Upper lobe of right lung (tissue), 1 donor: Measurements from ENCODE around the gene ACYP2. TPM values are rescaled to one million over a fixed set of nuclear protein-coding genes. Genes with fewer than 3 reads are reported as not detected.

Experiments used
- ATAC-seq: fragments of 200-7000 bp; cut with Tn5 transposase; one replicate; pipeline ENCODE4 v1.9.1; 2020; ENCODE audit warnings: mild to moderate bottlenecking, moderate library complexity
- DNase-seq: peaks from one replicate; pipeline ENCODE4 v3.0.0-alpha.2; 2020
- H3K27ac ChIP-seq: fragments of 200-600 bp; one replicate; pipeline ENCODE4 v1.8.0; 2022
- H3K27me3 ChIP-seq: fragments of 200-600 bp; one replicate; pipeline ENCODE4 v1.8.0; 2022; ENCODE audit warnings: mild to moderate bottlenecking
- H3K36me3 ChIP-seq: fragments of 200-600 bp; one replicate; pipeline ENCODE4 v1.8.0; 2022
- H3K4me1 ChIP-seq: fragments of 200-600 bp; one replicate; pipeline ENCODE4 v1.8.0; 2022
- H3K4me3 ChIP-seq: fragments of 200-600 bp; one replicate; pipeline ENCODE4 v1.8.0; 2022; ENCODE audit warnings: mild to moderate bottlenecking
- H3K9me3 ChIP-seq: fragments of 200-600 bp; one replicate; pipeline ENCODE4 v1.8.0; 2022
- CTCF ChIP-seq: fragments of 200-600 bp; IDR thresholded peaks from one replicate; pipeline ENCODE4 v1.8.0; 2022; ENCODE audit warnings: antibody characterized with exemption
- intact Hi-C: fragments of 100-400 bp; cut with DNase I; formaldehyde crosslinking; loops from one replicate; pipeline ENCODE4 v1.11.0; 2022
- total RNA-seq: library from RNA; stranded (reverse); fragmentation: NEBNext Ultra II Directional; extraction: Animal tissue kit (Norgen Biotek cat#: 25700); gene quantifications from one replicate; pipeline ENCODE4 v1.2.1, GENCODE V29; 2021
- donor health status: DM: no; HTN: yes; CAD: no; lungs with severe emphysema.

The ACYP2 gene
- total RNA-seq, 1 donor from 2014 or later = 14.0 TPM

DNA sequence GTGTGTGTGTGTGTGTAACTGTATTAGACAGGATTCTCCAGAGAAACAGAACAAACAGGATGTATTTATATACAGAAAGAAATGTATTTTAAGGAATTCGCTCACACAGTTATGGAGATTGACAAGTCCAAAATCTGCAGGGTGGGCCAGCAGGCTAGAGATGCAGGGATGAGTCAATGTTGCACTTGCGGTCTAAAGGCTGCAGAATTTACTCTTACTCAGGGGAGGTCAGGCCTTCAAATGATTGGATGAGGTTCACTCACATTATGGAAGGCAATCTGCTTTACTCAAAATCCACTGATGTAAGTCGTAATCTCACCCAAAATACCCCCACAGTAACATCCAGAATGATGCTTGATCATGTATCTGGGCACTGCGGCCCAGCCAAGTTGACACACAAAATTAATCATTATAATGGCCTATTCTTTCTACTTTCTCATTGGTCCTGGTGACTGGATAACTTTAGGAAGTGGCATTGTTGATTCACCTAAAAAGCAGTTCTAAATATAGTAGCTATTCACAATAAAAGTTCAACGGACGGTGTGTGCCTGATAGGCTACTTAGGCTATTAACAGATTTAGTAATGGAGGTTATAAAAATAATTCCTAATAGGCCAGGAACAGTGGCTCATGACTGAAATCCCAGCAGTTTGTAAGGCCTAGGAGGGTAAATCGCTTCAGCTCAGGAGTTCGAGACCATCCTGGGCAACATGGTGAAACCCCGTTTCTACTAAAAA lies 40.6 kb upstream of the ACYP2 start:
- no peak for DNase-seq
- intact Hi-C loops = no loop called here
- no peaks in the 10 kb centered on the region for H3K4me1 ChIP-seq
- no peak for ATAC-seq
- no peaks in the 10 kb centered on the region for H3K9me3 ChIP-seq
- H3K4me3 ChIP-seq = no peak overlapping the region
- H3K36me3 ChIP-seq = no peaks in the 10 kb centered on the region
- no peak overlapping the region for H3K27ac ChIP-seq
- no peak for TF ChIP-seq CTCF
- no peaks in the 10 kb centered on the region for H3K27me3 ChIP-seq

DNA sequence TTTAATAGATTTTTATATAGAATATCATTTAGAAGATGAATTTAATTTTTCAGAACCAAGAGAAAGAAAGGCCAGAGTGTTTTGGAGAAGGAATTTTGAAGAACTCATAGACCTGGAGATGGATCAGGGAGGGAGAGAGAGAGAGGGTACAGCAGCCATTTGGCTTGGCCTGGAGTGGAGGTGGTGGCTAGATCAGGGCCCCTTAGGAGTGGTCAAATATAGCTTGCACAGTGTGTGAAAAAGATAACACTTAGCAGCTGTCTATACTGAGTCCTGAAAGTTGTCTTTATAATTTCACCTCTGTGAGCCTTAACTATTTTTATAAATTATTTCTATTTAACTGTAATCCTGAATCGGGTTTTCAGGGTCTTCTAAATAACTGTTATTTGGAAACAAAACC lies 38.8 kb upstream of the ACYP2 start:
- Histone ChIP-seq H3K4me1 (no peaks in the 10 kb centered on the region), H3K27me3 (no peaks in the 10 kb centered on the region), H3K36me3 (no peaks in the 10 kb centered on the region), H3K4me3 (no peak overlapping the region), H3K9me3 (no peaks in the 10 kb centered on the region), H3K27ac (no peak overlapping the region)
- ATAC-seq (no peak), DNase-seq (no peak)
- intact Hi-C loops = no loop called here
- TF ChIP-seq CTCF = no peak

DNA sequence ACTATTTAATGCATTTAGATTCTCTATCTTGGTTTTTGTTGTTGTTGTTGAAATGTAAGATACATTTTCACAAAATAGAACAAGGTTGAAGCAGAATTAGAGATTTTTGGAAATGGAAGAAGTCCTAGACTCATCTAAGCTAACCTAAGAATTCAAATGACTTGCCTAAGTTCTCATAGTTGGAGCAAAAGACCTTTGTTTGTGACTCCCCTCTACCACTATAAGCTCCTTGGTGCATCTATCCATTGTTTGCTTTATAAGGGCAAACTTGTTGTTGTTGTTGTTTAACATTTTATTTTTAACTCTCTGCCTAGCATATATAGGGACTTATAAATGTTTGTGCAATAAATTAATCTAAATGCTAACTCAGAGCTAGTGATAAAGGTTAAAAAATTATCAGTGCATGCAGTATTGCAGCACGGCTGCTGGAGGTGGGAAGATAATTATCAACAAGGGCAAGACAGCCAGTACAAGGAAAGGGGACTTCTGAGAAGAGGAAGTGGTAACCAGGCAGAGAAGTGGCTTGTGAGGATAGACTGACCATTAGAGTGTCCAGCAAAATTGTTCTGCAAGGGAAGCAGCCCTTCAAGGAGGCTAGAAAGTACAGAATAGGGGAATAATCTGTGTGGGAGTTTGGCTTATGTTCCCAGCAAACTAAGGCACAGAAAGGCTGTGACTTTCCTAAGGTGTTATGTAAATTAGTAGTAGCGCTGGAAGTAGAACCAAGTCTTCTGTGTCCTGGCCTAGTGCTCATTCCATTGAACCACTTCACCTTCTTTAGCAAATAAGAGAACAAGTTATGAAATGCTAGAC lies 38.1 kb upstream of the ACYP2 start:
- Histone ChIP-seq H3K27ac (peak overlapping the region; percentile 52), H3K4me1 (no peaks in the 10 kb centered on the region), H3K4me3 (no peak overlapping the region), H3K36me3 (no peaks in the 10 kb centered on the region), H3K27me3 (no peaks in the 10 kb centered on the region), H3K9me3 (no peaks in the 10 kb centered on the region)
- intact Hi-C loops = no loop called here
- TF ChIP-seq CTCF = no peak
- ATAC-seq (peak; percentile 94), DNase-seq (no peak)

- ATAC-seq (no peak), DNase-seq (no peak)
- no peaks in the 10 kb centered on the region for H3K36me3 ChIP-seq
- no peaks in the 10 kb centered on the region for H3K27me3 ChIP-seq
- intact Hi-C loops = no loop called here
- H3K4me1 ChIP-seq = no peaks in the 10 kb centered on the region
- no peak for TF ChIP-seq CTCF
- H3K27ac ChIP-seq = no peak overlapping the region
- no peaks in the 10 kb centered on the region for H3K9me3 ChIP-seq
- H3K4me3 ChIP-seq = no peak overlapping the region
These were observed 36.1 kb upstream of the ACYP2 start for GRCh38 chr2:54079331-54079730.

- Histone ChIP-seq H3K36me3 (no peaks in the 10 kb centered on the region), H3K9me3 (no peaks in the 10 kb centered on the region), H3K27ac (no peak overlapping the region), H3K4me3 (no peak overlapping the region), H3K27me3 (no peaks in the 10 kb centered on the region), H3K4me1 (no peaks in the 10 kb centered on the region)
- ATAC-seq = no peak
- no peak for DNase-seq
- no peak for TF ChIP-seq CTCF
- intact Hi-C loops = no loop called here
These were observed 33.8 kb upstream of the ACYP2 start for GRCh38 chr2:54081574-54081973.
